PC-9 (cell line): ENCODE results near the gene CADM1. TPM values are rescaled to one million over a fixed set of nuclear protein-coding genes. Genes with fewer than 3 reads are reported as not detected.

Experiments used
- BruUV-seq: library from RNA; stranded (reverse); fragments of 400-500 nt; replicated peaks from 2 replicates; lab custom pipeline; 2021; lab: Mats Ljungman, UMichigan
- CTCF ChIA-PET: fragments of 300-600 bp; sonication (Branson Sonifier 250); formaldehyde crosslinking; loops from one replicate; lab custom pipeline; 2022; ENCODE audit warnings: antibody characterized with exemption; lab: Charles Lee
- POLR2A ChIA-PET: fragments of 300-600 bp; sonication (Branson Sonifier 250); formaldehyde crosslinking; loops from one replicate; lab custom pipeline; 2022; ENCODE audit warnings: antibody characterized with exemption; ENCODE audit not compliant: unreplicated experiment; lab: Charles Lee
- DNase-seq, 2 experiments: peaks; one replicate each; pipeline versions ENCODE4 v3.0.0 to v3.0.0-alpha.2; 2015 to 2022; ENCODE audit warnings: mixed read lengths in 1 of 2
- H2AFZ ChIP-seq: fragments of 200-600 bp; sonication (generic); 2 replicates; pipeline ENCODE4 v1.8.1; 2017; ENCODE audit warnings: antibody characterized with exemption
- H3F3A ChIP-seq: fragments of 200-600 bp; sonication (generic); 2 replicates; pipeline ENCODE4 v1.8.1; 2017; ENCODE audit warnings: antibody characterized with exemption, mild to moderate bottlenecking, low read depth; ENCODE audit not compliant: insufficient read depth
- H3K27ac ChIP-seq: fragments of 200-600 bp; sonication (generic); 2 replicates; pipeline ENCODE4 v1.6.1; 2016; ENCODE audit warnings: mixed run types
- H3K27me3 ChIP-seq: fragments of 200-600 bp; sonication (generic); 2 replicates; pipeline ENCODE4 v1.6.1; 2016; ENCODE audit warnings: low read depth, mixed run types; ENCODE audit not compliant: insufficient read depth
- H3K36me3 ChIP-seq: fragments of 200-600 bp; sonication (generic); 2 replicates; pipeline ENCODE4 v1.6.1; 2016; ENCODE audit warnings: low read depth, mixed run types
- H3K4me1 ChIP-seq: fragments of 200-600 bp; sonication (generic); replicated peaks from 2 replicates; pipeline ENCODE4 v1.6.1; 2016; ENCODE audit warnings: mixed run types; ENCODE audit not compliant: insufficient read depth
- H3K4me2 ChIP-seq: fragments of 200-600 bp; sonication (generic); 2 replicates; pipeline ENCODE4 v1.6.1; 2017; ENCODE audit warnings: mixed run types
- H3K4me3 ChIP-seq: fragments of 200-600 bp; sonication (generic); 2 replicates; pipeline ENCODE4 v1.6.1; 2016; ENCODE audit warnings: mixed run types
- H3K79me2 ChIP-seq: fragments of 200-600 bp; sonication (generic); 2 replicates; pipeline ENCODE4 v1.6.1; 2017; ENCODE audit warnings: low read depth, mixed run types
- H3K9me2 ChIP-seq: fragments of 200-600 bp; sonication (generic); 2 replicates; pipeline ENCODE4 v1.8.1; 2017; ENCODE audit warnings: mild to moderate bottlenecking; ENCODE audit not compliant: insufficient read depth
- H3K9me3 ChIP-seq: fragments of 200-600 bp; sonication (generic); 2 replicates; pipeline ENCODE4 v1.8.1; 2016; ENCODE audit warnings: low read depth; ENCODE audit not compliant: insufficient read depth
- H4K20me1 ChIP-seq: fragments of 200-600 bp; sonication (generic); 2 replicates; pipeline ENCODE4 v1.8.1; 2017; ENCODE audit not compliant: insufficient read depth
- EZH2 ChIP-seq: fragments of 200-600 bp; sonication (generic); IDR thresholded peaks from 2 replicates; pipeline ENCODE4 v1.8.0; 2017; ENCODE audit warnings: antibody characterized with exemption, low read depth
- intact Hi-C: fragments of 100-400 bp; cut with micrococcal nuclease; formaldehyde crosslinking; loops from one replicate; pipeline ENCODE4 v1.10.0; 2022; ENCODE audit not compliant: unreplicated experiment
- total RNA-seq: library from RNA; stranded (reverse); gene quantifications from 2 replicates; pipeline ENCODE4 v1.2.3, GENCODE V29; 2021
- TF ChIP-seq, protein P1 (sequence below): fragments of 200-600 bp; sonication (generic); conservative IDR thresholded peaks from 2 replicates; pipeline ENCODE4 v1.6.1; 2017; ENCODE audit warnings: mixed run types, antibody characterized with exemption, mild to moderate bottlenecking, moderate library complexity

The CADM1 gene
- total RNA-seq, 1 experiment from 2014 or later, result not detected

DNA sequence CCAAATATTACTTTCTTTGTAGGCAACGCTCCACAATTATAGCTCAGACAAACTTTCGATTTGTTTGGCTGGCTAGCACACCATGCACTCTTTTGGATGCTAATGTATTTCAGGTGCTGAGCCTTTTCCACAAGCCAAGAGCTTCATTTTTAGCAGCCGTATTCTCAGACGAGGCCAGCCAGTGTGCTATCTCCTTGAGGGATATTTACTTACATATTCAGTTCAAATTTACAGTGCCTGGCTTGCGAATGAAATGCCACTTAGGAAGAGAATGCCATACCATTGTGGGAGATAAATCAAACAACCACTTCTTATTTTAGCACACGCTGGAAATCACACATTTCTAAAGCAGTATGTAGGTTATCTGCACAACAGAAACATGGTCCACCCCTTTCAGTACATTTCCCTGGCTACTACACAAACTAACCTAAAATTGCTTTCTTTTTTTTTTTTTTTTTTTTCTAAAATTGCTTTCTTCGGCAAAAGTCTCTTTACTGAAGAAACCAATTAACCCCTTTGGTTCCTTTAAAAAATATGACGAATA, 236.9 kb downstream of the CADM1 start:
- Histone ChIP-seq H3K36me3 (no peaks in the 10 kb centered on the region), H3K79me2 (no peaks in the 10 kb centered on the region), H3F3A (no peaks in the 10 kb centered on the region), H3K27ac (no peak overlapping the region), H3K4me1 (no peaks in the 10 kb centered on the region), H3K27me3 (peaks cover 46% of the 10 kb centered on the region), H3K4me3 (no peak overlapping the region), H4K20me1 (no peaks in the 10 kb centered on the region), H3K4me2 (no peak overlapping the region), H3K9me3 (no peaks in the 10 kb centered on the region), H3K9me2 (no peaks in the 10 kb centered on the region), H2AFZ (no peak overlapping the region)
- intact Hi-C loops, result no loop called here
- BruUV-seq, result no TSS peak
- ChIA-PET POLR2A (no interaction called here), CTCF (no interaction called here)
- TF ChIP-seq, protein P1, sequence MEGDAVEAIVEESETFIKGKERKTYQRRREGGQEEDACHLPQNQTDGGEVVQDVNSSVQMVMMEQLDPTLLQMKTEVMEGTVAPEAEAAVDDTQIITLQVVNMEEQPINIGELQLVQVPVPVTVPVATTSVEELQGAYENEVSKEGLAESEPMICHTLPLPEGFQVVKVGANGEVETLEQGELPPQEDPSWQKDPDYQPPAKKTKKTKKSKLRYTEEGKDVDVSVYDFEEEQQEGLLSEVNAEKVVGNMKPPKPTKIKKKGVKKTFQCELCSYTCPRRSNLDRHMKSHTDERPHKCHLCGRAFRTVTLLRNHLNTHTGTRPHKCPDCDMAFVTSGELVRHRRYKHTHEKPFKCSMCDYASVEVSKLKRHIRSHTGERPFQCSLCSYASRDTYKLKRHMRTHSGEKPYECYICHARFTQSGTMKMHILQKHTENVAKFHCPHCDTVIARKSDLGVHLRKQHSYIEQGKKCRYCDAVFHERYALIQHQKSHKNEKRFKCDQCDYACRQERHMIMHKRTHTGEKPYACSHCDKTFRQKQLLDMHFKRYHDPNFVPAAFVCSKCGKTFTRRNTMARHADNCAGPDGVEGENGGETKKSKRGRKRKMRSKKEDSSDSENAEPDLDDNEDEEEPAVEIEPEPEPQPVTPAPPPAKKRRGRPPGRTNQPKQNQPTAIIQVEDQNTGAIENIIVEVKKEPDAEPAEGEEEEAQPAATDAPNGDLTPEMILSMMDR, result no peak
- TF ChIP-seq EZH2, result no peak
- no peak for DNase-seq

DNA sequence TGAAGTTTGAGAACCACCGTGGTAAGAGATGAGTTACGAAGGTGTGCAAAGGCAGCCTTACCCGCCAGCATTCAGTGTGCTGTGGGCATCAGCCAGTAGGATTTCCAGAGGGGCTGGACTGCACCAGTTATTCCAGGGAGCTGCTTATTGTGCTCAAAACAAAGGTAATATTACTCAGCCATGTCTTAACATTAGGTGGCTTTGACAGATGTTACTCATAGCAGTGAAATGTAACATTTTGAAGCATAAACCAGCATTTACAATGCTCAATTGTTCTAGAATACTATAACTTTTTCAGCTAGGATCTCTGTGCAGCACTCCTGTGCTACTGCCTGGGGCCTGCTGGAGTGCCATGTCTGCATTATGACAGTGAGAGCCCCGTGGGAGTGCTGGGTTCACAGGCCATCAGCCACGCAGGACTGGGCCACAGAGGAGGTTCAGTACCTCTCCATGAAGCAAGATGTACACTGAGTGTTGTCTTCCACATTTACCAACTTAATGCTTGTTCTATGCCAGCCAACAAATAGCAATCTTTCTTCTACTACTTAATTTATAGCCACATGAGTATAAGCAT, 238.1 kb downstream of the CADM1 start:
- no peak for DNase-seq
- Histone ChIP-seq H3K4me1 (no peaks in the 10 kb centered on the region), H4K20me1 (no peaks in the 10 kb centered on the region), H3K4me2 (no peak overlapping the region), H3K27ac (no peak overlapping the region), H3F3A (no peaks in the 10 kb centered on the region), H3K27me3 (peaks cover 35% of the 10 kb centered on the region), H3K9me2 (no peaks in the 10 kb centered on the region), H3K9me3 (no peaks in the 10 kb centered on the region), H2AFZ (no peak overlapping the region), H3K79me2 (no peaks in the 10 kb centered on the region), H3K4me3 (no peak overlapping the region), H3K36me3 (no peaks in the 10 kb centered on the region)
- TF ChIP-seq EZH2, result no peak
- TF ChIP-seq, protein P1, result no peak
- ChIA-PET POLR2A (no interaction called here), CTCF (no interaction called here)
- intact Hi-C loops, result no loop called here
- BruUV-seq, result no TSS peak

- CTCF ChIA-PET, result no interaction called here
- Histone ChIP-seq H3K79me2 (no peaks in the 10 kb centered on the region), H3K9me3 (no peaks in the 10 kb centered on the region), H2AFZ (no peak overlapping the region), H3K36me3 (no peaks in the 10 kb centered on the region), H3K27me3 (peaks cover 30% of the 10 kb centered on the region; the same call in 1 of the 2 replicates), H4K20me1 (no peaks in the 10 kb centered on the region), H3F3A (no peaks in the 10 kb centered on the region), H3K4me1 (no peaks in the 10 kb centered on the region), H3K27ac (no peak overlapping the region), H3K4me2 (no peak overlapping the region), H3K4me3 (no peak overlapping the region), H3K9me2 (no peaks in the 10 kb centered on the region)
- intact Hi-C loops, result no loop called here
- DNase-seq, result no peak
- POLR2A ChIA-PET, result no interaction called here
- no TSS peak for BruUV-seq
- TF ChIP-seq EZH2, result no peak
- TF ChIP-seq, protein P1, result no peak
Measured at GRCh38 chr11:115263799-115264656, 240.2 kb downstream of the CADM1 start.
